A172 (cell line): ENCODE data around the gene FOXD3. TPM values are rescaled to one million over a fixed set of nuclear protein-coding genes. Genes with fewer than 3 reads are reported as not detected.

ENCODE experiments used
- DNase-seq: peaks from one replicate; pipeline ENCODE4 v3.0.0-alpha.2; 2015; ENCODE audit warnings: low spot score
- total RNA-seq: library from RNA; depleted of rRNA; stranded (reverse); fragments of >200 nt; shearing (Covaris generic); gene quantifications from 2 replicates; pipeline ENCODE4 v1.2.3, GENCODE V29; 2014; rRNA removed

FOXD3 gene
- total RNA-seq, 1 experiment from 2014 or later: not detected

- DNase-seq: no peak
Measured at GRCh38 chr1:63362073-63362472, 39.7 kb downstream of the FOXD3 start.

DNA sequence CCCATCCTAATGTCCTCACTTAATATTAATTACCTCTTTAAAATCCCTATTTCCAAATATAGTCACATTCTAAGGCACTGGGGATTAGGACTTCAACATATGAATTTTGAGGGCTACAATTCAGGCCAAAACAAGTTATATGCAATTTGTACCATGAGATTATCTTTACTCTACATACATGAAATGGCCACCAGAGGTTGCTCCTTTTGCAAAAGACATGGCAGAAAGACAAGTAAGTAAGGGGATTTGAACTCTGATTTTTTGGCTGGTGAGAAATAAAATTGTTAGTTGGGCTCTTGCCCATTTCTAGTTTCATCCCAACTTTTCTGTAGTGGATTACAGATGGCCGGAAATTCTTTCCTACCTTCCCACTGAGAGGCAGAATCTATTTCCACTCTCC is 40.2 kb downstream of the FOXD3 start:
- DNase-seq: no peak

GRCh38 chr1:63363014-63363413 is 40.6 kb downstream of the FOXD3 start:
- DNase-seq: no peak

- no peak for DNase-seq
Measured at GRCh38 chr1:63366908-63367214, 44.5 kb downstream of the FOXD3 start.

DNA sequence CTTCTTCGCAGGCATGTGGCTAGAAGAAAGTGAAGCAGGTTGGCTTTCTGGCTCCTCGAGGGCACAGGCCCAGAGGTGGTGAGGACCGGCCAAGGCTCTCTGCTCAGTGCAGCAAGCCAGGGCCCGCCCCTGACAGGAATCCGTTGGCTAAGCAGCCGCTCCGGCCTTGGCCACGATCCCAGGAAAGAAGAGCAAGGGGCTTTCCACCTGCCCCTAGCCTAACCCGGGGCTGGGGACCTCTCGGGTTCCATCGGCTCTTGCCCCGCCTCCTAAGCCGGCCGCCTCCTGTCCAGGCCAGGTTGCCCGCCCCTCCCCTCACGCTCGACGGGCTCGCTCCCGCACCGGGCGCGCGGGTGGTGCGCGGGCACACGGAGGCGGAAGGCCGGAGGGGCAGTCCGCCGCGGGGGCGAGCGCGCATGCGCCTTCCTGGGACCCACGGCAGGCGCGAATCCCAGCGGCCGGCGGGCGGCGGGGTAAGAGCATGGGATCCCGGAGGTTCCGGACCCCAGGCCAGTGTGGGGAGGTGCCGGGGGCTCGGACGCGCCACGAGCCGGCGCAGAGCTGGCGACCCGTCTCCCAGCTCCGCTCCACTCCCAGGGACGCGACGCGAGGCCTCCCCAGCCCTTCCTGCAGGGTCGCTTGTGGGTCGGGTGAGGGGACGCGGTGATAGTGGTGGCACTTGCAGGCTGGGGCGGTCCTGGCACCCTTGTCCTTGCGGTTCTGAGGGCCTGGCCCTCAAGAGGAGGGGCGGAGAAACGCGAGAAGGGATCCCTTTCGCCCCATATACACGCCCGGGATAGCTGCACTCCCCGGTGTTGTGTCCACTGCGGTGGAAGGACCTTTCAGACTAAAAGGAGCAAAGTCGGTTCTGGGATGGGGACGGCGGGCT is 45.1 kb downstream of the FOXD3 start, which contains the start of gene ALG6:
ALG6 (plus strand) TSS at position 413 of the 889 bp plus-strand sequence. CDS start 3,351 bp downstream, outside the sequence.
- DNase-seq: peak; percentile 88

- no peak for DNase-seq
Measured at GRCh38 chr1:63368131-63368530, 45.8 kb downstream of the FOXD3 start.

Other genes with a start within 250 kb of the FOXD3 start
- 19.5 and 20.0 TPM in 2 replicates for gene ALG6, start 45.1 kb downstream of the FOXD3 start, total RNA-seq
- 43.9 and 55.1 TPM in 2 replicates for gene ITGB3BP, start 200.7 kb downstream of the FOXD3 start, total RNA-seq
- gene EFCAB7, start 201.0 kb downstream of the FOXD3 start, total RNA-seq: 10.0 and 10.1 TPM in 2 replicates